Smooth muscle cell of the brain vasculature (primary cell): ENCODE data around the gene VPS35L.
"Not testable (repeated sequence)": the region's sequence is repeated elsewhere in the genome, so short reads cannot be mapped to it uniquely, and the experiment has no call there.

Experiments
- DNase-seq: peaks from one replicate; pipeline ENCODE4 v3.0.0-alpha.2; 2012; ENCODE audit warnings: low read depth, low spot score

The VPS35L gene

DNA sequence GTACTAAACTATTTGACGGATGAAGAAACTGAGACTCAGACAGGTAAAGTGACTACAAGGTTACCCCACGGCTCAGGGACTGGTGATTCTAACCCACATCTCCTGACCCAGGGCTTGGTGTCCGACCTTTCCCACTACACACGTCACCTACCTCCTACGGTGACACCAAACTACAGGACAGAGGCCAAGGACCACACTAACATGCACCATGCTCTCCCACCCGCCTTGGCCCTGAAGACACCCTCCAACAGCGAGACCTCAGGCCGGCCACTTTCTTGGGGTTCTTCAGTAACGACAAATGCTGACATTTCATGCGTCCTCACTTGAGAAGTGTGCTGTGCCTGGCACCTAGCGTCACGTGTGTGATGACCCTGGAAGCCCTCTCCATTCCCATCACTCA is 156.1 kb downstream of the VPS35L start:
- no peak for DNase-seq

- DNase-seq = no peak
Observed at GRCh38 chr16:19712418-19713058, 157.0 kb downstream of the VPS35L start.

DNA sequence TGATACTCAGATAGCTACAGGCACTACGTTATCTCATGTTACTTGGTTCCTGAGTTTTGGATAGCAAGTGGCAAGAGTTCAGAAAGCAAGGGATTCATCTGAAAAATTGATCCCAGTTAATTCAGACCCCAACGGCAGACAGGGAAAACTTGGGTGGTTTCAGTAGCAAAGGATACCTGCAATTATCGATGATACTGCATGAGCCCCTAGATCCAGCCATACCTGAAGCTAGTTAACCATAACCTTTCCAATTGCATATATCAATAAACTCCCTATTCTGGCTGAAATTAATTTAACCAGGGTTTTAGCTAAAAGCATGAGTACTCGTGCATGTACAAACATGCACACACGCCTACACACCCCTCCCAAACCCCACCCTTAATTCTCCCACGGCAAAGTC is 158.2 kb downstream of the VPS35L start:
- no peak for DNase-seq

DNA sequence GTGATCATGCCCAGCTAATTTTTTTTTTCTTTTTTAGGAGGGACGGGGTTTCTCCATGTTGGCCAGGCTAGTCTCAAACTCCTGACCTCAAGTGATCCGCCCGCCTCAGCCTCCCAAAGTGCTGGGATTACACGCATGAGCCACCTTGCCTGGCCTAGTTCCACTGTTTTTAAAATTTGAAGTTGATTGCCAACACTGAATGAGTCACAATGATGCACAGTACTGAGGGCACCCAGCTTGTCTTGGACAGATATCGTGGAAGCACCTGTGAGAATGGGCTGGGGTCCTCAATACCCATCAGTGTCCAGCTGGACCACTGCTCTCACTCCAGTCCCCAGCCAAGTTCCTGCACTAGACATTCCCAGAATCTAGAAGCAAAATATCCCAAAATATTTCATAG is 160.1 kb downstream of the VPS35L start:
- no peak for DNase-seq

GRCh38 chr16:19716183-19716582 is 160.7 kb downstream of the VPS35L start:
- DNase-seq = no peak

GRCh38 chr16:19716728-19717127 is 161.2 kb downstream of the VPS35L start:
- not testable (repeated sequence) for DNase-seq

- DNase-seq = no peak
Observed at GRCh38 chr16:19717314-19717713, 161.8 kb downstream of the VPS35L start.

DNA sequence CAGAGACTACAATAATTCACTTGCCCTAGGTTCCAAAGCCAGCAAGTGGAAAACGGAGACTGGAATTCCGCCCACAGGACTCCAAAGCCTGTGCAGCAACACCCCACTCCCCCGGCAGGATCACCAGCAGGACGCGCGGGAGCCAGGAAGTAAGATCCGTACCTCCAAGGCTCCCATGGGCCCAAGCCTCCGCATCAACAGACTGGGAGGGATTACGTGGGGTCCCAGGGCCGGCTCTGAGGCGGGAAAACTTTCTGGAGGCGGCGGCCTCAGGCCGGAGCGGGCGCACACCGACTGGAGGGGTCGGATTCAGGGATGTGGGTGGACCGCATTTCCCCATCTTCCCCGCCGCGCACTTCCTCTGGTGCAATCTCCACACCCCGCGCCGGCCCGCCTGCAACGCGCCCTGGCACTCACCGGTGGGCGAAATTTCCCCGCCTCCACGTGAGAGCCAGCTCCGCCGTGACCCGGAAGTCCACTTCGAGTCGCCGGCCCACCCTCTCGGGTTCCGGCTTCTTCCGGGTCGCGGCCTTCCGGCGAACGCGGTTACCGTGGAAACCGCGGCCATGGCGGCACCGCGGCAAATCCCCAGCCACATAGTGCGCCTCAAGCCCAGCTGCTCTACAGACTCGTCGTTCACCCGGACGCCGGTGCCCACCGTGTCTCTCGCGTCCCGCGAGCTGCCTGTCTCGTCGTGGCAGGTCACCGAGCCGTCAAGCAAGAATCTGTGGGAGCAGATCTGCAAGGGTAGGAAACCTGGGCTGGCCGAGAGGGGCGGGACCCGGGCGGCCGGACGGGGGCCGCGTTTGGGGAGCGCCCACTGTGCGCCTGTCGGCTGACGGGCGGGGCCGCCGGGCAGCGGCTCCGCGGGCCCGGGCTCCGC is 162.5 kb downstream of the VPS35L start, which contains the start of the genes IQCK and KNOP1:
Gene IQCK (plus strand): TSS at position 531 of the 883 bp plus-strand sequence. CDS start 36 bp downstream, at position 567.
Gene KNOP1 (minus strand): TSS at position 487 of the 883 bp plus-strand sequence. CDS start 3,192 bp downstream, outside the sequence.
- peak; percentile 54 for DNase-seq

- no peak for DNase-seq
Observed at GRCh38 chr16:19718624-19718965, 163.1 kb downstream of the VPS35L start.

DNA sequence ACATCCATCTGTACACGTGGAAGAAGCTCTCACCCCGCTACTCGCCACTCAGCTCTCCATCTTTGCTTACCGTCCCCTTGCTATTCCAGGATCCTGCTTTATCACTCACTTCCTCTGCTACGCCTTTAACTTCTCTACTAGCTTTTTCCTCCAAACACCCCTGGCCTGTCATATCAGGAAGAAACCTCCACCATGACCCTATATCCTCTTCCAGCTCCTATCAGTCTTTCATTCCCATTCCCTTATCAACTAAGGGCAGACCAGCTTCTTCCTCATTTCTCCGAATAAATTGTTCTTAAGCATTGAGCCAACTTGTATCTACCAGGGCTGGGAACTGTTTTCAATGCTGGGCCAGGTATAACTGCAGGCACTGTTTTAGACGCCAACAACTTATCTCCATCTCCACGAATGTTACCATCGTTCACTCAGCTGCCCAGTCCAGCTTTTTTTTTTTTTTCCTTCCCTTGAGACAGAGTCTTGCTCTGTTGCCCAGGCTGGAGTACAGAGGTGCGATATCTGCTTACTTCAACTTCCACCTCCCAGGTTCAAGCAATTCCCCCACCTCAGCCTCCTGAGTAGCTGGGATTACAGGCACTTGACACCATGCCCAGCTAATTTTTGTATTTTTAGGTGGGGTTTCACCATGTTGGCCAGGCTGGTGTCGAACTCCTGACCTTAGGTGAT is 166.9 kb downstream of the VPS35L start:
- no peak for DNase-seq

GRCh38 chr16:19722981-19723380 is 167.5 kb downstream of the VPS35L start:
- DNase-seq = no peak

- no peak for DNase-seq
Observed at GRCh38 chr16:19728636-19728965, 173.1 kb downstream of the VPS35L start.

- DNase-seq = no peak
Observed at GRCh38 chr16:19733551-19733950, 178.0 kb downstream of the VPS35L start.

GRCh38 chr16:19735074-19735867 is 179.8 kb downstream of the VPS35L start:
- DNase-seq = no peak

GRCh38 chr16:19737306-19738038 is 182.0 kb downstream of the VPS35L start:
- DNase-seq = no peak

GRCh38 chr16:19741354-19741753 is 185.9 kb downstream of the VPS35L start:
- no peak for DNase-seq

DNA sequence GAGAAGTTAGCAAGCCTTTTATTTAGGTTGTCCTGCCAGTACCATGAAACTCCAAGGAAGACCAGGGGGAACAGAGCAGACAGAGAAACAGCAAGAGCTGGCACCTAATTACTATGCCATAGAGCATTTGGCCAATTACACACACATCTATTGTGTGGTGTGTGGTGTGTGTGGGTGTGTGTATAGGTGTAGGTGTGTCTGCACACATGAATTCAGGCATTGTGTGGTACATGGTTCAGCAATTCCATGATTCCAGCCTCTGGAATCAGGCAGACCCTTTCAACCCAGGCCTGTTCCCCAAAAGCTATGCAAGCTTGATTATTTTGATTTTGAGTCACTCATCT is 188.3 kb downstream of the VPS35L start:
- no peak for DNase-seq

DNA sequence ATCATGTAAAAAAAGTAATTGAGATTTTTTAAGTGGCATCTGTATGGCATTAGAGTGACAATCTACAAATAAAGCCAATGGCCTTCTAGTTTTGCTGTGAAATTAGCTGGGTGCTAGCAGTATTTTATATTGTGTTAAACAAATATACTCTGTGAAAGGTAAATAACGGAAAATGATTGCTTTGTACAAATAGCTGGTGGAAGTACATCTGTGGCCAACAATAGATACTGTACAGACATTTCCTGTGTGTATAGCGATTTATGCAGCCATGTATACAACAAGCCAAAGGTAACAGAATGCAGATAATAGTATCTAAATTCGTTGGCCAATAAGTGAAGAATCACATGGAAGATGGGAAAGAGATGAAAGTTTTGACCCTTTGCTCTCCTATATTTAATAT is 189.2 kb downstream of the VPS35L start:
- DNase-seq = no peak

- no peak for DNase-seq
Observed at GRCh38 chr16:19745286-19746010, 189.9 kb downstream of the VPS35L start.

- no peak for DNase-seq
Observed at GRCh38 chr16:19746561-19746960, 191.1 kb downstream of the VPS35L start.
